ENCODE results near the gene IL1A. TPM values are rescaled to one million over a fixed set of nuclear protein-coding genes. Genes with fewer than 3 reads are reported as not detected.

The IL1A gene
- total RNA-seq, 1 donor, result not detected

GRCh38 chr2:112821682-112822081 is 37.4 kb upstream of the IL1A start:
- Histone ChIP-seq H3K36me3 (ENCODE audit: insufficient read depth, low read length) (no peaks in the 10 kb centered on the region), H2AFZ (ENCODE audit: low read length) (peak overlapping the region; percentile 38), H3K4me3 (ENCODE audit: insufficient read depth, low read length) (no peak overlapping the region), H3K4me2 (ENCODE audit: insufficient read depth, low read length) (no peak overlapping the region), H3K27ac (ENCODE audit: low read depth, low read length) (no peak overlapping the region), H3K9me3 (ENCODE audit: low read depth, low read length) (no peaks in the 10 kb centered on the region), H3K79me2 (ENCODE audit: insufficient read depth, low read length) (no peaks in the 10 kb centered on the region), H3K4me1 (ENCODE audit: insufficient read depth, low read length) (peaks cover 17% of the 10 kb centered on the region), H3K27me3 (ENCODE audit: insufficient read depth, low read length) (no peaks in the 10 kb centered on the region), H4K20me1 (ENCODE audit: insufficient read depth, low read length) (no peaks in the 10 kb centered on the region)
- no peak for DNase-seq (ENCODE audit: insufficient read length, low spot score, missing footprints)
- no peak for TF ChIP-seq CTCF (IDR thresholded peaks at IDR 0.05; ENCODE audit: extremely low read depth, low read depth, low read length)

- H3K4me1 ChIP-seq (ENCODE audit: insufficient read depth, low read length), result peaks cover 17% of the 10 kb centered on the region
- H3K4me3 ChIP-seq (ENCODE audit: insufficient read depth, low read length), result no peak overlapping the region
- H2AFZ ChIP-seq (ENCODE audit: low read length), result no peak overlapping the region
- H3K27me3 ChIP-seq (ENCODE audit: insufficient read depth, low read length), result no peaks in the 10 kb centered on the region
- H3K36me3 ChIP-seq (ENCODE audit: insufficient read depth, low read length), result no peaks in the 10 kb centered on the region
- H4K20me1 ChIP-seq (ENCODE audit: insufficient read depth, low read length), result no peaks in the 10 kb centered on the region
- no peak overlapping the region for H3K27ac ChIP-seq (ENCODE audit: low read depth, low read length)
- H3K9me3 ChIP-seq (ENCODE audit: low read depth, low read length), result no peaks in the 10 kb centered on the region
- H3K79me2 ChIP-seq (ENCODE audit: insufficient read depth, low read length), result no peaks in the 10 kb centered on the region
- DNase-seq (ENCODE audit: insufficient read length, low spot score, missing footprints), result no peak
- TF ChIP-seq CTCF (IDR thresholded peaks at IDR 0.05; ENCODE audit: extremely low read depth, low read depth, low read length), result no peak
- H3K4me2 ChIP-seq (ENCODE audit: insufficient read depth, low read length), result no peak overlapping the region
These were observed 36.8 kb upstream of the IL1A start for GRCh38 chr2:112821142-112821541.

- TF ChIP-seq CTCF (IDR thresholded peaks at IDR 0.05; ENCODE audit: extremely low read depth, low read depth, low read length), result no peak
- no peaks in the 10 kb centered on the region for H3K27me3 ChIP-seq (ENCODE audit: insufficient read depth, low read length)
- peaks cover 17% of the 10 kb centered on the region for H3K4me1 ChIP-seq (ENCODE audit: insufficient read depth, low read length)
- H3K9me3 ChIP-seq (ENCODE audit: low read depth, low read length), result no peaks in the 10 kb centered on the region
- H3K36me3 ChIP-seq (ENCODE audit: insufficient read depth, low read length), result no peaks in the 10 kb centered on the region
- no peak overlapping the region for H3K27ac ChIP-seq (ENCODE audit: low read depth, low read length)
- DNase-seq (ENCODE audit: insufficient read length, low spot score, missing footprints), result no peak
- no peaks in the 10 kb centered on the region for H4K20me1 ChIP-seq (ENCODE audit: insufficient read depth, low read length)
- H3K4me3 ChIP-seq (ENCODE audit: insufficient read depth, low read length), result no peak overlapping the region
- H3K79me2 ChIP-seq (ENCODE audit: insufficient read depth, low read length), result no peaks in the 10 kb centered on the region
- H3K4me2 ChIP-seq (ENCODE audit: insufficient read depth, low read length), result no peak overlapping the region
- no peak overlapping the region for H2AFZ ChIP-seq (ENCODE audit: low read length)
These were observed 36.0 kb upstream of the IL1A start for GRCh38 chr2:112820343-112820742.

GRCh38 chr2:112819081-112819480 is 34.8 kb upstream of the IL1A start:
- H3K4me3 ChIP-seq (ENCODE audit: insufficient read depth, low read length), result no peak overlapping the region
- H2AFZ ChIP-seq (ENCODE audit: low read length), result peak overlapping the region; percentile 9
- no peak overlapping the region for H3K4me2 ChIP-seq (ENCODE audit: insufficient read depth, low read length)
- H3K4me1 ChIP-seq (ENCODE audit: insufficient read depth, low read length), result peaks cover 9% of the 10 kb centered on the region
- H3K36me3 ChIP-seq (ENCODE audit: insufficient read depth, low read length), result no peaks in the 10 kb centered on the region
- no peaks in the 10 kb centered on the region for H4K20me1 ChIP-seq (ENCODE audit: insufficient read depth, low read length)
- H3K27me3 ChIP-seq (ENCODE audit: insufficient read depth, low read length), result no peaks in the 10 kb centered on the region
- DNase-seq (ENCODE audit: insufficient read length, low spot score, missing footprints), result no peak
- H3K9me3 ChIP-seq (ENCODE audit: low read depth, low read length), result no peaks in the 10 kb centered on the region
- H3K79me2 ChIP-seq (ENCODE audit: insufficient read depth, low read length), result no peaks in the 10 kb centered on the region
- no peak for TF ChIP-seq CTCF (IDR thresholded peaks at IDR 0.05; ENCODE audit: extremely low read depth, low read depth, low read length)
- H3K27ac ChIP-seq (ENCODE audit: low read depth, low read length), result no peak overlapping the region

All from osteoblast (primary cell).